Breast epithelium (tissue), 3 donors: ENCODE measurements around the gene LENG9.

Source experiments
- POLR2A ChIP-seq: fragments of 450-650 bp; IDR thresholded peaks from one replicate; pipeline ENCODE4 v1.6.1; 2016; ENCODE audit warnings: antibody characterized with exemption, mild to moderate bottlenecking, moderate library complexity
- TF ChIP-seq, protein P1 (sequence below), 3 donors: fragments of 450-650 bp; IDR thresholded peaks; one replicate each; pipeline ENCODE4 v1.5.1; 2016 to 2017; ENCODE audit warnings: antibody characterized with exemption in 3 of 3, mild to moderate bottlenecking in 3 of 3, moderate library complexity in 3 of 3

DNA sequence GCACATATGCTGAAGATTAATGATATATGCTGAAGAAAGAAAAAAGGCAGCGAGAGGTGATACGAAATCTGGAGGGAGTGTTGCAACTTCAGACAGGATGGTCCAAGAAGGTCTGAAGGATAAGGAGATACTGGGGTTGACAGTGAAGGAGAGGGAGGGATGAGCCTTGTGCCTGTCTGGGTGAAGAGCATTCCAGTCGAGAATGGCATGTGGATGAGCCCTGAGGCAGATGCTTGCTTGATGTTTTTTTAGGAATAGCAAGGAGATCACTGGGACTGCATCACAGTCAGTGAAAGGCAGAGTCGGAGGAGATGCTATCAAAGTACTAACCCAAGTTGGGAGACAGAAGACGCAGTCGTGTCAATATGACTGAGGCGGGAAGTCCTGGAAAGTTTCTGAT lies 25.8 kb upstream of the LENG9 start:
- TF ChIP-seq, protein P1, sequence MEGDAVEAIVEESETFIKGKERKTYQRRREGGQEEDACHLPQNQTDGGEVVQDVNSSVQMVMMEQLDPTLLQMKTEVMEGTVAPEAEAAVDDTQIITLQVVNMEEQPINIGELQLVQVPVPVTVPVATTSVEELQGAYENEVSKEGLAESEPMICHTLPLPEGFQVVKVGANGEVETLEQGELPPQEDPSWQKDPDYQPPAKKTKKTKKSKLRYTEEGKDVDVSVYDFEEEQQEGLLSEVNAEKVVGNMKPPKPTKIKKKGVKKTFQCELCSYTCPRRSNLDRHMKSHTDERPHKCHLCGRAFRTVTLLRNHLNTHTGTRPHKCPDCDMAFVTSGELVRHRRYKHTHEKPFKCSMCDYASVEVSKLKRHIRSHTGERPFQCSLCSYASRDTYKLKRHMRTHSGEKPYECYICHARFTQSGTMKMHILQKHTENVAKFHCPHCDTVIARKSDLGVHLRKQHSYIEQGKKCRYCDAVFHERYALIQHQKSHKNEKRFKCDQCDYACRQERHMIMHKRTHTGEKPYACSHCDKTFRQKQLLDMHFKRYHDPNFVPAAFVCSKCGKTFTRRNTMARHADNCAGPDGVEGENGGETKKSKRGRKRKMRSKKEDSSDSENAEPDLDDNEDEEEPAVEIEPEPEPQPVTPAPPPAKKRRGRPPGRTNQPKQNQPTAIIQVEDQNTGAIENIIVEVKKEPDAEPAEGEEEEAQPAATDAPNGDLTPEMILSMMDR (IDR thresholded peaks at IDR 0.05): no peak
- TF ChIP-seq POLR2A: no peak
